Activated CD4-positive, CD25-positive, alpha-beta regulatory T cell treated with anti-CD3 and anti-CD28 coated beads, Interleukin-2, amount 50 U/mL, for 72 hours (primary cell): Measurements from ENCODE around the gene LAMB1.
"Not testable (repeated sequence)": the region's sequence is repeated elsewhere in the genome, so short reads cannot be mapped to it uniquely, and the experiment has no call there.

Experiments
- DNase-seq: peaks from one replicate; pipeline ENCODE4 v3.0.0; 2021

LAMB1 gene

GRCh38 chr7:107939573-107940489 is 63.1 kb downstream of the LAMB1 start:
- no peak for DNase-seq

- DNase-seq = no peak
Measured at GRCh38 chr7:107938456-107939250, 64.3 kb downstream of the LAMB1 start.

GRCh38 chr7:107937531-107937930 is 65.4 kb downstream of the LAMB1 start:
- DNase-seq = no peak

- no peak for DNase-seq
Measured at GRCh38 chr7:107936312-107936711, 66.6 kb downstream of the LAMB1 start.

- no peak for DNase-seq
Measured at GRCh38 chr7:107934991-107935770, 67.8 kb downstream of the LAMB1 start.

- no peak for DNase-seq
Measured at GRCh38 chr7:107933386-107934013, 69.5 kb downstream of the LAMB1 start.

GRCh38 chr7:107932805-107933204 is 70.2 kb downstream of the LAMB1 start:
- DNase-seq = no peak

GRCh38 chr7:107931740-107932515 is 71.0 kb downstream of the LAMB1 start:
- DNase-seq = no peak

- DNase-seq = no peak
Measured at GRCh38 chr7:107926481-107926880, 76.5 kb downstream of the LAMB1 start.

- no peak for DNase-seq
Measured at GRCh38 chr7:107924841-107925504, 78.0 kb downstream of the LAMB1 start.

- no peak for DNase-seq
Measured at GRCh38 chr7:107922886-107923285, 80.1 kb downstream of the LAMB1 start.

- not testable (repeated sequence) for DNase-seq
Measured at GRCh38 chr7:107921826-107922225, 81.1 kb downstream of the LAMB1 start.

GRCh38 chr7:107920048-107920772 is 82.8 kb downstream of the LAMB1 start:
- no peak for DNase-seq

- no peak for DNase-seq
Measured at GRCh38 chr7:107918948-107919347, 84.0 kb downstream of the LAMB1 start.

- DNase-seq = no peak
Measured at GRCh38 chr7:107917763-107918651, 85.0 kb downstream of the LAMB1 start.

GRCh38 chr7:107915541-107915940 is 87.4 kb downstream of the LAMB1 start:
- no peak for DNase-seq

GRCh38 chr7:107914831-107915230 is 88.1 kb downstream of the LAMB1 start:
- DNase-seq = no peak

- no peak for DNase-seq
Measured at GRCh38 chr7:107913851-107914250, 89.1 kb downstream of the LAMB1 start.

- no peak for DNase-seq
Measured at GRCh38 chr7:107911981-107912380, 91.0 kb downstream of the LAMB1 start.
